ENCODE results near the gene ZSCAN21.

DNA sequence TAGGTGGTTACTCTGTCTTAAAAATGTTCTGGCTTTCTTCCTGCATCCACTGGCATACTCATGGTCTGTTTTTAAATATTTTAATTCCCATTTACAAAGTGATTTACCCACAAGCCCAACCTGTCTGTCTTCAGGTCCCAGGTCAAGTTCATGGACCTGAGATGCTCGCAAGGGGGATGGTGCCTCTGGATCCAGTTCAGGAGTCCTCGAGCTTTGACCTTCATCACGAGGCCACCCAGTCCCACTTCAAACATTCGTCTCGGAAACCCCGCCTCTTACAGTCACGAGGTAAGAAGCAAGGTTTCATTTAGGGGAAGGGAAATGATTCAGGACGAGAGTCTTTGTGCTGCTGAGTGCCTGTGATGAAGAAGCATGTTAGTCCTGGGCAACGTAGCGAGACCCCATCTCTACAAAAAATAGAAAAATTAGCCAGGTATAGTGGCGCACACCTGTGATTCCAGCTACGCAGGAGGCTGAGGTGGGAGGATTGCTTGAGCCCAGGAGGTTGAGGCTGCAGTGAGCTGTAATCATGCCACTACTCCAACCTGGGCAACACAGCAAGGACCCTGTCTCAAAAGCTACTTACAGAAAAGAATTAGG lies 25.5 kb upstream of the ZSCAN21 start:
- TF ChIP-seq POLR2A (IDR thresholded peaks at IDR 0.05) (no peak), CTCF (IDR thresholded peaks at IDR 0.05) (no peak)

Data from thyroid gland (tissue), 4 donors.